ENCODE results near the gene RNF187.
A peak's percentile ranks its signal among the peaks of the same experiment; 100 is the strongest.
"Not testable (repeated sequence)": the region's sequence is repeated elsewhere in the genome, so short reads cannot be mapped to it uniquely, and the experiment has no call there.

The RNF187 gene

GRCh38 chr1:228488818-228489674 lies 1.9 kb downstream of the RNF187 start:
- DNase-seq = no peak

- no peak for DNase-seq
Observed at GRCh38 chr1:228490120-228491078, 3.2 kb downstream of the RNF187 start.

- no peak for DNase-seq
Observed at GRCh38 chr1:228493141-228494043, 6.2 kb downstream of the RNF187 start.

- DNase-seq = no peak
Observed at GRCh38 chr1:228494044-228494353, 6.8 kb downstream of the RNF187 start.

GRCh38 chr1:228494391-228494790 lies 7.2 kb downstream of the RNF187 start:
- DNase-seq = no peak

- DNase-seq = no peak
Observed at GRCh38 chr1:228494970-228495853, 8.0 kb downstream of the RNF187 start.

GRCh38 chr1:228496084-228496483 lies 8.9 kb downstream of the RNF187 start:
- no peak for DNase-seq

GRCh38 chr1:228496494-228496893 lies 9.3 kb downstream of the RNF187 start:
- DNase-seq = no peak

GRCh38 chr1:228497206-228497605 lies 10.0 kb downstream of the RNF187 start:
- no peak for DNase-seq

- no peak for DNase-seq
Observed at GRCh38 chr1:228497817-228498216, 10.6 kb downstream of the RNF187 start.

- DNase-seq = no peak
Observed at GRCh38 chr1:228500143-228500734, 13.1 kb downstream of the RNF187 start.

- DNase-seq = peak; percentile 88
Observed at GRCh38 chr1:228500901-228501871, 14.0 kb downstream of the RNF187 start.

- no peak for DNase-seq
Observed at GRCh38 chr1:228502522-228502921, 15.3 kb downstream of the RNF187 start.

GRCh38 chr1:228505944-228506343 lies 18.8 kb downstream of the RNF187 start:
- not testable (repeated sequence) for DNase-seq

GRCh38 chr1:228507961-228508652 lies 20.9 kb downstream of the RNF187 start:
- DNase-seq = no peak

GRCh38 chr1:228508840-228509415 lies 21.7 kb downstream of the RNF187 start:
- DNase-seq = no peak

GRCh38 chr1:228510101-228510802 lies 23.1 kb downstream of the RNF187 start:
- DNase-seq = no peak

GRCh38 chr1:228510803-228511413 lies 23.7 kb downstream of the RNF187 start:
- DNase-seq = no peak
